Ectodermal cell (in vitro differentiated cells): ENCODE data around the gene OR6K6. TPM values are rescaled to one million over a fixed set of nuclear protein-coding genes. Genes with fewer than 3 reads are reported as not detected.

Experiments used
- H3K27ac ChIP-seq: 2 replicates; pipeline ENCODE4 v1.7.0; 2013; ENCODE audit warnings: mild to moderate bottlenecking, low read depth, low read length; ENCODE audit not compliant: insufficient read depth, poor library complexity, severe bottlenecking
- H3K27me3 ChIP-seq: 2 replicates; pipeline ENCODE4 v1.7.0; 2013; ENCODE audit warnings: mild to moderate bottlenecking, low read length; ENCODE audit not compliant: insufficient read depth, control insufficient read depth, poor library complexity, severe bottlenecking
- H3K36me3 ChIP-seq: one replicate; pipeline ENCODE4 v1.7.0; 2013; ENCODE audit warnings: low read length; ENCODE audit not compliant: control insufficient read depth, insufficient read depth
- H3K4me1 ChIP-seq: one replicate; pipeline ENCODE4 v1.7.0; 2013; ENCODE audit warnings: low read length; ENCODE audit not compliant: control insufficient read depth, insufficient read depth
- H3K4me3 ChIP-seq: 2 replicates; pipeline ENCODE4 v1.7.0; 2013; ENCODE audit warnings: low read depth, low read length, control low read depth; ENCODE audit not compliant: insufficient read depth
- H3K9me3 ChIP-seq: 2 replicates; pipeline ENCODE4 v1.7.0; 2013; ENCODE audit warnings: mild to moderate bottlenecking, low read length, moderate library complexity; ENCODE audit not compliant: control insufficient read depth
- WGBS, 2 experiments: methylation state at CpG; one replicate each; pipeline ENCODE4 v1.1.7; 2013; ENCODE audit warnings: missing lambda C conversion rate in 2 of 2; 5-methylcytosine and 5-hydroxymethylcytosine counted together
- polyA plus RNA-seq, 4 experiments: library from polyadenylated mRNA; stranded (reverse); fragments of 50-300 nt; gene quantifications; one replicate each; pipeline ENCODE4 v1.2.3, GENCODE V29; 2013

Gene OR6K6, protein sequence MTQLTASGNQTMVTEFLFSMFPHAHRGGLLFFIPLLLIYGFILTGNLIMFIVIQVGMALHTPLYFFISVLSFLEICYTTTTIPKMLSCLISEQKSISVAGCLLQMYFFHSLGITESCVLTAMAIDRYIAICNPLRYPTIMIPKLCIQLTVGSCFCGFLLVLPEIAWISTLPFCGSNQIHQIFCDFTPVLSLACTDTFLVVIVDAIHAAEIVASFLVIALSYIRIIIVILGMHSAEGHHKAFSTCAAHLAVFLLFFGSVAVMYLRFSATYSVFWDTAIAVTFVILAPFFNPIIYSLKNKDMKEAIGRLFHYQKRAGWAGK
- polyA plus RNA-seq (2013, experiment 1 of 4): not detected
- polyA plus RNA-seq (2013, experiment 2 of 4): not detected
- not detected for polyA plus RNA-seq (2013, experiment 3 of 4)
- polyA plus RNA-seq (2013, experiment 4 of 4): not detected

DNA sequence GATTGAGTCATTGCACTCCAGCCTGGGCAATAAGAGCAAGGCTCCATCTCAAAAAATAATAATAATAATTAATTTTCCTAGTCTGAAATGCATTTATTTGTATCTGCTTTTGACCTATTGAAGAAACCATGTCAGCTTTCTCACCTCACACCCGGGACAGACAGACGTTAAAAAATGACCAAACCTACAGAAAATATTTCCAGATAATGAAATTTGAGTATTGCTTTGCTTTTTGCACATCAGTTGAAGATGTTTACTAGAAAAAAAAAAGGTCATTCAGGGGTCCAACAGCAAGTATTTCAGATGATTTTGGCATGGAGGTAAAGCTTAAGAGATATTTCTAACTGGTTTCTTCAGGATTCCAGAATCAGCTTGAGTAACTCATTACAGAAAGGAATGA is at the start of gene OR6K6:
Gene OR6K6 (plus strand): TSS at position 301 of the 400 bp plus-strand sequence. CDS start 168 bp downstream, outside the sequence.
- H3K36me3 ChIP-seq: no peaks in the 10 kb centered on the region
- H3K27me3 ChIP-seq: no peaks in the 10 kb centered on the region
- no peaks in the 10 kb centered on the region for H3K4me1 ChIP-seq
- no peaks in the 10 kb centered on the region for H3K9me3 ChIP-seq
- WGBS, 2 experiments: 95% methylated on average over 2 of the region's 2 CpGs; no CpG with 5 or more reads in 1 of the 2 experiments
- H3K27ac ChIP-seq: no peak within 1 kb of the TSS
- H3K4me3 ChIP-seq: no peak within 1 kb of the TSS

- H3K36me3 ChIP-seq: no peaks in the 10 kb centered on the region
- no peaks in the 10 kb centered on the region for H3K27me3 ChIP-seq
- no peaks in the 10 kb centered on the region for H3K4me1 ChIP-seq
- H3K9me3 ChIP-seq: no peaks in the 10 kb centered on the region
- H3K27ac ChIP-seq: no peak overlapping the region
- no peak overlapping the region for H3K4me3 ChIP-seq
- WGBS, 2 experiments: 85 to 89% methylated on average over 2 of the region's 2 CpGs
These were observed 48.4 kb upstream of the OR6K6 start for GRCh38 chr1:158706096-158706495.

- no peaks in the 10 kb centered on the region for H3K9me3 ChIP-seq
- H3K27ac ChIP-seq: no peak overlapping the region
- H3K36me3 ChIP-seq: no peaks in the 10 kb centered on the region
- no peaks in the 10 kb centered on the region for H3K27me3 ChIP-seq
- no peak overlapping the region for H3K4me3 ChIP-seq
- no peaks in the 10 kb centered on the region for H3K4me1 ChIP-seq
- WGBS, 2 experiments: 72 to 85% methylated on average over 2 of the region's 4 CpGs
These were observed 43.4 kb upstream of the OR6K6 start for GRCh38 chr1:158711098-158711497.

- H3K27ac ChIP-seq: no peak overlapping the region
- no peaks in the 10 kb centered on the region for H3K36me3 ChIP-seq
- no peaks in the 10 kb centered on the region for H3K4me1 ChIP-seq
- WGBS, 2 experiments: 44 to 86% methylated on average over 1 of the region's 1 CpG
- H3K27me3 ChIP-seq: no peaks in the 10 kb centered on the region
- H3K9me3 ChIP-seq: no peaks in the 10 kb centered on the region
- H3K4me3 ChIP-seq: no peak overlapping the region
These were observed 39.8 kb upstream of the OR6K6 start for GRCh38 chr1:158714754-158715153.

- Histone ChIP-seq H3K27me3 (no peaks in the 10 kb centered on the region), H3K9me3 (no peaks in the 10 kb centered on the region), H3K4me1 (no peaks in the 10 kb centered on the region), H3K36me3 (no peaks in the 10 kb centered on the region), H3K27ac (no peak overlapping the region), H3K4me3 (no peak overlapping the region)
- WGBS, 2 experiments: 100% methylated on average over 1 of the region's 1 CpG; no CpG with 5 or more reads in 1 of the 2 experiments
These were observed 38.2 kb upstream of the OR6K6 start for GRCh38 chr1:158716335-158716734.

DNA sequence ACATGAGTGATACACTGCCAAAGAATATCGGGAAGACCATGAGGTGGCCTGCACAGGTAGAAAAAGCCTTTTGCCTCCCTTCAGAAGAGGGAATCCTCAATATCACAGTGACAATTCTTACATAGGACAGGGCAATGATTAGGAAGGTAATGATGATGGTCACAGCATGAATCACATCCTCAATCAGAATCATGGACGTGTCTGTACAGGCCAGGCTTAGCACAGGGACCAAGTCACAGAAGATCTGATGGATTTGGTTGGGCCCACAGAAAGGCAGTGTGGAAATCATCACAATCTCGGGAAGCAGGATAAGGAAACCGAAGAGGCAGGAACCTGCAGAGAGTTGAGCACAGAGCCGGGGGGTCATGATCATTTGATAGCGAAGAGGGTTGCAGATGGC is 37.2 kb upstream of the OR6K6 start:
- no peaks in the 10 kb centered on the region for H3K36me3 ChIP-seq
- H3K4me3 ChIP-seq: no peak overlapping the region
- H3K4me1 ChIP-seq: no peaks in the 10 kb centered on the region
- no peaks in the 10 kb centered on the region for H3K27me3 ChIP-seq
- no peaks in the 10 kb centered on the region for H3K9me3 ChIP-seq
- H3K27ac ChIP-seq: no peak overlapping the region
- 76 to 81% methylated on average over 6 of the region's 6 CpGs for WGBS, 2 experiments

- no peaks in the 10 kb centered on the region for H3K36me3 ChIP-seq
- WGBS, 2 experiments: 98 to 100% methylated on average over 1 to 3 of the region's 3 CpGs
- no peak overlapping the region for H3K4me3 ChIP-seq
- no peaks in the 10 kb centered on the region for H3K4me1 ChIP-seq
- no peaks in the 10 kb centered on the region for H3K27me3 ChIP-seq
- no peaks in the 10 kb centered on the region for H3K9me3 ChIP-seq
- no peak overlapping the region for H3K27ac ChIP-seq
These were observed 34.9 kb upstream of the OR6K6 start for GRCh38 chr1:158719664-158720063.

DNA sequence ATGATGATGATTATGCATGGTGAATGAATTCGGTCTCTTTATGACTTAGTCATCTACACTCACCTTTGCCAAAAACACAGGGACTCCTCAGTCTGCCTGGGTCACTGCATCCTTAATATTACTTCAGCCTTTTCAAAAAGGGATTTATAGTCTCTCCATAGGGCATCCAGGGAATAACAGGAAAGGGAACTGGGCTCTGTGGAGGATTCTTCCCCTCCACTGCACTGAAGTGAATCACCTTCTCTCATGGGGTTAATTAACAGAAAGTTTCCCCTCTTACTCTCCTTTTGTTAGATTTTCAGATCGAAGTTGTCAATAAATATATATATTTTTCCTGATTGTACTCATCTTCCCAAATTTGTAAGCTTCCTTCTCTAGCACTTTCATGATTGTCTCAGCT is 33.9 kb upstream of the OR6K6 start, which contains the start of gene OR6K3:
Gene OR6K3 (minus strand): TSS at position 101 of the 400 bp plus-strand sequence. CDS start 2,605 bp downstream, outside the sequence.
- 82 to 92% methylated on average over 1 to 2 of the region's 2 CpGs for WGBS, 2 experiments
- no peaks in the 10 kb centered on the region for H3K36me3 ChIP-seq
- H3K27me3 ChIP-seq: no peaks in the 10 kb centered on the region
- H3K27ac ChIP-seq: no peak within 1 kb of the TSS
- H3K4me1 ChIP-seq: no peaks in the 10 kb centered on the region
- no peaks in the 10 kb centered on the region for H3K9me3 ChIP-seq
- H3K4me3 ChIP-seq: no peak within 1 kb of the TSS

GRCh38 chr1:158724442-158724841 is 30.1 kb upstream of the OR6K6 start:
- Histone ChIP-seq H3K27ac (no peak overlapping the region), H3K9me3 (no peaks in the 10 kb centered on the region), H3K27me3 (no peaks in the 10 kb centered on the region), H3K4me1 (no peaks in the 10 kb centered on the region), H3K36me3 (no peaks in the 10 kb centered on the region), H3K4me3 (no peak overlapping the region)
- 92 to 94% methylated on average over 5 of the region's 5 CpGs for WGBS, 2 experiments

DNA sequence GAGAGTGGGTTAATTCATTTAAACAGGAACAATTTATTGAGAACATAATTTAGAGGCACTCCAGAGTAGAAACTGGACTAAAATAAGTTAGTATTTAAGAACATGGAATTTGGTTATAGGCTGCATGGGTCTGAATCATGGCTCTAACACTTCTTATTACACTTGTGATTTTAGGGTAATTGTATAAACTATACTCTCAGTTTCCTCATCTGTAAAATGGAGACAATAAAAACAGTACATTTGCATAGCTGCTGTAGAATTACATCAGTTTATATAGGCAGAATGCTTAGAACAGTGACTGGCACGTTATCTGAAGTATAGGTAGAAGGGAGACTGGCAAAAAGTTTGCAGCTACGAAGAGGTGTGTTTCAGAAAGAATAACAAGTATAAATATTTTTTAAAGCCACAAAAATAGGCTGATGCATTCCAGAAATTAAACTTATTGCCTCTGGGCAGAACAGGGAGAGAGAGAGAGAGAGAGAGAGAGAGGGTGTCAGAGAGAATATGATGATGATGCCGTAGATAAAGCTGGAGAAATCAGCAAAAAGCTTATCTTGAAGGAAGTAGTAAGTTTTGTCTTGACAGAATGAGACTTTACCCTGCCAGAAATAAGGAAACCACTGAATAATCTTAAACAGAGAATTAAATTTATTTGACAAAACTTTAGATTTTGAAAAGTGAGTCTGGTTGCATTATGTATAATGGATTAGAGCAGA is 25.9 kb upstream of the OR6K6 start:
- WGBS, 2 experiments: 88 to 100% methylated on average over 3 of the region's 3 CpGs
- Histone ChIP-seq H3K27me3 (no peaks in the 10 kb centered on the region), H3K36me3 (no peaks in the 10 kb centered on the region), H3K4me1 (no peaks in the 10 kb centered on the region), H3K27ac (no peak overlapping the region), H3K4me3 (no peak overlapping the region), H3K9me3 (no peaks in the 10 kb centered on the region)
